H1 (cell line): ENCODE measurements around the gene CRPPA. TPM values are rescaled to one million over a fixed set of nuclear protein-coding genes. Genes with fewer than 3 reads are reported as not detected.

Experiments used
- CTCF ChIA-PET: fragments of 300-600 bp; sonication (Branson Sonifier 250); formaldehyde crosslinking; loops from one replicate; lab custom pipeline; 2021; ENCODE audit not compliant: partially characterized antibody; lab: Charles Lee
- POLR2A ChIA-PET: fragments of 300-600 bp; sonication (Branson Sonifier 250); formaldehyde crosslinking; loops from one replicate; lab custom pipeline; 2021; ENCODE audit warnings: inconsistent platforms; ENCODE audit not compliant: partially characterized antibody; lab: Charles Lee
- DNase-seq, 2 experiments: peaks; one replicate each; pipeline versions ENCODE4 v3.0.0 to v3.0.0-alpha.2; 2010 to 2022; ENCODE audit warnings: low spot score in 2 of 2, low read depth in 1 of 2, mixed read lengths in 1 of 2
- FAIRE-seq: peaks from 2 replicates; lab custom pipeline; 2011; peaks lifted over from hg19 to GRCh38; lab: Jason Lieb, UNC
- H2AFZ ChIP-seq: 2 replicates; pipeline ENCODE4 v1.8.1; 2012; ENCODE audit warnings: low read length, inconsistent platforms
- H2AK5ac ChIP-seq: 2 replicates; pipeline ENCODE4 v1.6.1; 2013; ENCODE audit warnings: low read depth, low read length
- H2BK120ac ChIP-seq: replicated peaks from 2 replicates; pipeline ENCODE3; 2013; ENCODE audit warnings: low read depth, low read length, inconsistent platforms
- H2BK12ac ChIP-seq: 2 replicates; pipeline ENCODE4 v1.6.1; 2013; ENCODE audit warnings: low read depth, low read length
- H2BK15ac ChIP-seq: 2 replicates; pipeline ENCODE4 v1.6.1; 2013; ENCODE audit warnings: low read length
- H2BK20ac ChIP-seq: 2 replicates; pipeline ENCODE4 v1.6.1; 2013; ENCODE audit warnings: low read length
- H2BK5ac ChIP-seq: 2 replicates; pipeline ENCODE4 v1.6.1; 2013; ENCODE audit warnings: low read depth, low read length
- H3K14ac ChIP-seq: 2 replicates; pipeline ENCODE4 v1.6.1; 2013; ENCODE audit warnings: inconsistent platforms; ENCODE audit not compliant: insufficient read length
- H3K18ac ChIP-seq: 2 replicates; pipeline ENCODE4 v1.6.1; 2013; ENCODE audit warnings: low read length; ENCODE audit errors: extremely low read depth
- H3K23ac ChIP-seq: 2 replicates; pipeline ENCODE4 v1.6.1; 2013; ENCODE audit warnings: inconsistent platforms; ENCODE audit not compliant: insufficient read length
- H3K23me2 ChIP-seq: 2 replicates; pipeline ENCODE4 v1.6.1; 2013; ENCODE audit warnings: low read depth, low read length
- H3K27ac ChIP-seq: 2 replicates; pipeline ENCODE4 v1.6.1; 2011; ENCODE audit warnings: low read depth, low read length, inconsistent platforms
- H3K27me3 ChIP-seq, 4 experiments: replicated peaks in 1 of 4; 1 replicate in 1 of 4; 2 replicates in 3 of 4; pipeline versions ENCODE4 v1.6.1 to v1.8.1; 2011 to 2013; ENCODE audit warnings: low read length in 3 of 4, mild to moderate bottlenecking in 3 of 4, inconsistent platforms in 2 of 4, mixed read lengths in 2 of 4, moderate library complexity in 1 of 4; ENCODE audit not compliant: control insufficient read depth in 3 of 4, insufficient read depth in 3 of 4; ENCODE audit errors: extremely low read depth in 1 of 4
- H3K36me3 ChIP-seq, 4 experiments: 2 replicates each; pipeline versions ENCODE4 v1.6.1 to v1.8.1; 2011 to 2013; ENCODE audit warnings: mild to moderate bottlenecking in 4 of 4, low read length in 3 of 4, moderate library complexity in 2 of 4, control low read depth in 1 of 4, inconsistent platforms in 1 of 4; ENCODE audit not compliant: insufficient read depth in 4 of 4, control insufficient read depth in 2 of 4
- H3K4ac ChIP-seq: replicated peaks from 2 replicates; pipeline ENCODE3; 2013; ENCODE audit warnings: low read length, low read depth, mixed read lengths, inconsistent platforms; ENCODE audit not compliant: insufficient read length
- H3K4me1 ChIP-seq, 4 experiments: replicated peaks in 1 of 4; 1 replicate in 1 of 4; 2 replicates in 3 of 4; pipeline versions ENCODE4 v1.6.1 to v1.8.1; 2011 to 2013; ENCODE audit warnings: low read length in 3 of 4, inconsistent platforms in 2 of 4, mixed read lengths in 1 of 4; ENCODE audit not compliant: insufficient read depth in 4 of 4, control insufficient read depth in 3 of 4
- H3K4me2 ChIP-seq, 2 experiments: 2 replicates each; pipeline versions ENCODE4 v1.6.1 to v1.8.1; 2011 to 2013; ENCODE audit warnings: low read depth in 2 of 2, low read length in 2 of 2, control low read depth in 1 of 2, inconsistent platforms in 1 of 2, mild to moderate bottlenecking in 1 of 2; ENCODE audit not compliant: insufficient read depth in 1 of 2
- H3K4me3 ChIP-seq, 4 experiments: fragments of 200-600, 300-600 bp in 1 of 4; sonication (generic), shearing (Covaris generic), sonication (Bioruptor Twin) in 1 of 4; 2 replicates each; pipeline versions ENCODE4 v1.5.1 to v1.8.1; 2011 to 2016; ENCODE audit warnings: low read length in 4 of 4, low read depth in 3 of 4, control low read depth in 2 of 4, inconsistent platforms in 2 of 4, mild to moderate bottlenecking in 2 of 4, mixed read lengths in 1 of 4, moderate library complexity in 1 of 4; ENCODE audit not compliant: insufficient read depth in 2 of 4; ENCODE audit errors: extremely low read depth in 1 of 4
- H3K56ac ChIP-seq: replicated peaks from 2 replicates; pipeline ENCODE3; 2013; ENCODE audit warnings: low read depth, mild to moderate bottlenecking, mixed read lengths, low read length, inconsistent platforms; ENCODE audit not compliant: insufficient read length
- H3K79me1 ChIP-seq: 2 replicates; pipeline ENCODE4 v1.6.1; 2013; ENCODE audit warnings: low read depth, low read length, control low read depth
- H3K79me2 ChIP-seq, 2 experiments: 2 replicates each; pipeline versions ENCODE4 v1.6.1 to v1.8.1; 2012 to 2013; ENCODE audit warnings: low read length in 2 of 2, mild to moderate bottlenecking in 2 of 2, inconsistent platforms in 1 of 2; ENCODE audit not compliant: insufficient read depth in 2 of 2, control insufficient read depth in 1 of 2
- H3K9ac ChIP-seq, 4 experiments: replicated peaks in 1 of 4; 1 replicate in 1 of 4; 2 replicates in 3 of 4; pipeline versions ENCODE4 v1.6.1 to v1.8.1; 2011 to 2013; ENCODE audit warnings: low read depth in 3 of 4, low read length in 3 of 4, control low read depth in 2 of 4, mild to moderate bottlenecking in 2 of 4, moderate library complexity in 2 of 4, inconsistent platforms in 1 of 4; ENCODE audit errors: extremely low read depth in 1 of 4
- H3K9me3 ChIP-seq, 2 experiments: 2 replicates each; pipeline versions ENCODE4 v1.6.1 to v1.8.1; 2012 to 2013; ENCODE audit warnings: mild to moderate bottlenecking in 2 of 2, moderate library complexity in 2 of 2, control low read depth in 1 of 2, inconsistent platforms in 1 of 2, low read depth in 1 of 2, low read length in 1 of 2, mixed read lengths in 1 of 2; ENCODE audit not compliant: insufficient read depth in 2 of 2
- H4K20me1 ChIP-seq, 2 experiments: replicated peaks in 1 of 2; 2 replicates each; pipeline versions ENCODE3 to v1.8.1; 2011 to 2013; ENCODE audit warnings: inconsistent platforms in 2 of 2, low read length in 2 of 2, mild to moderate bottlenecking in 1 of 2; ENCODE audit not compliant: insufficient read depth in 2 of 2, control insufficient read depth in 1 of 2
- H4K5ac ChIP-seq: 2 replicates; pipeline ENCODE4 v1.6.1; 2013; ENCODE audit warnings: low read length, low read depth, mixed read lengths, inconsistent platforms; ENCODE audit not compliant: insufficient read length
- H4K8ac ChIP-seq: 2 replicates; pipeline ENCODE4 v1.8.0; 2013; ENCODE audit warnings: mild to moderate bottlenecking, moderate library complexity, low read length, inconsistent platforms; ENCODE audit not compliant: insufficient read depth; ENCODE audit errors: extremely low read depth
- H4K91ac ChIP-seq: replicated peaks from 2 replicates; pipeline ENCODE3; 2013; ENCODE audit warnings: low read length, mixed read lengths, inconsistent platforms; ENCODE audit not compliant: insufficient read length
- EP300 ChIP-seq, 2 experiments: IDR thresholded peaks; 1 replicate in 1 of 2; 2 replicates in 1 of 2; pipeline ENCODE4 v1.6.1; 2011 to 2012; ENCODE audit warnings: low read depth in 2 of 2, low read length in 2 of 2, mild to moderate bottlenecking in 2 of 2, borderline replicate concordance in 1 of 2, inconsistent platforms in 1 of 2, moderate library complexity in 1 of 2
- EZH2 ChIP-seq: fragments of 200-600 bp; sonication (generic); IDR thresholded peaks from 2 replicates; pipeline ENCODE4 v1.7.1; 2012; ENCODE audit warnings: low read depth, mild to moderate bottlenecking, moderate library complexity, low read length, inconsistent platforms; ENCODE audit not compliant: severe bottlenecking
- RAD21 ChIP-seq, 2 experiments: IDR thresholded peaks in 1 of 2; conservative IDR thresholded peaks in 1 of 2; 2 replicates each; pipeline ENCODE4 v1.6.1; 2011; ENCODE audit warnings: low read depth in 2 of 2, low read length in 2 of 2, improper control_type of control experiment in 1 of 2, inconsistent platforms in 1 of 2, mild to moderate bottlenecking in 1 of 2, moderate library complexity in 1 of 2
- WGBS, 2 experiments: shearing (Covaris generic) in 1 of 2; methylation state at CpG; one replicate each; pipeline versions ENCODE4 v1.1.6 to v1.1.7; 2013 to 2015; ENCODE audit warnings: low lambda C conversion rate in 2 of 2, mixed read lengths in 2 of 2, inconsistent platforms in 1 of 2, low coverage in 1 of 2, missing lambda C conversion rate in 1 of 2; ENCODE audit not compliant: insufficient replicate concordance in 2 of 2, insufficient coverage in 1 of 2, insufficient read length in 1 of 2; ENCODE audit errors: extremely low coverage in 1 of 2, missing lambda C conversion rate in 1 of 2; 5-methylcytosine and 5-hydroxymethylcytosine counted together
- polyA plus RNA-seq, 7 experiments: library from polyadenylated mRNA; depleted of rRNA in 3 of 7; stranded (reverse) in 5 of 7; unstranded in 2 of 7; fragments of >200 nt in 5 of 7; fragments of 200-250 nt in 2 of 7; gene quantifications; 1 replicate in 5 of 7; 2 replicates in 1 of 7; 4 replicates in 1 of 7; pipeline versions ENCODE4 v1.2.1 to v1.2.3, GENCODE V29; 2011 to 2013; ENCODE audit warnings: missing spikeins in 2 of 7, mixed read lengths in 2 of 7
- total RNA-seq: library from RNA; stranded (reverse); fragmentation: NEBNext Ultra II Directional; extraction: Animal tissue kit (Norgen Biotek cat#: 25700); gene quantifications from 2 replicates; pipeline ENCODE4 v1.2.1, GENCODE V29; 2021

The CRPPA gene
- total and polyA plus RNA-seq, 2 of the 8 experiments (the other 6 are each of a cell fraction or from before 2014, with no cell fraction given) = 0.23 to 0.39 TPM

GRCh38 chr7:16422917-16423316 lies 1.6 kb upstream of the CRPPA start:
- Histone ChIP-seq H3K4ac (no peak overlapping the region), H2AK5ac (no peak overlapping the region), H4K8ac (no peak overlapping the region), H2BK12ac (no peak overlapping the region), H3K9ac (no peak overlapping the region), H2BK5ac (no peak overlapping the region), H3K36me3 (no peaks in the 10 kb centered on the region), H4K91ac (no peak overlapping the region), H2AFZ (no peak overlapping the region), H3K18ac (no peak overlapping the region), H3K4me1 (peaks cover 0 to 5% (median 2%) of the 10 kb centered on the region in 4 experiments; a peak in 1 of 7 replicates), H3K23me2 (peaks cover 15% of the 10 kb centered on the region), H3K9me3 (no peaks in the 10 kb centered on the region), H3K79me2 (no peaks in the 10 kb centered on the region), H2BK15ac (no peak overlapping the region), H4K5ac (no peak overlapping the region), H3K27ac (no peak overlapping the region), H2BK20ac (no peak overlapping the region), H4K20me1 (no peaks in the 10 kb centered on the region), H3K4me2 (no peak overlapping the region), H3K14ac (no peak overlapping the region), H3K56ac (no peak overlapping the region), H3K27me3 (peaks cover 0 to 10% (median 4%) of the 10 kb centered on the region in 4 experiments; a peak in 3 of 7 replicates), H3K23ac (no peak overlapping the region), H2BK120ac (no peak overlapping the region), H3K4me3 (no peak overlapping the region), H3K79me1 (no peaks in the 10 kb centered on the region)
- POLR2A ChIA-PET = no interaction called here
- CTCF ChIA-PET = interaction anchor here (2.5 to 6.6 kb wide), 2 partner anchors 11 to 142 kb away, joined by 12 to 40 read pairs; no protein-coding TSS in a partner anchor
- 87% methylated on average over 3 of the region's 3 CpGs; no CpG with 5 or more reads in 1 of the 2 experiments for WGBS, 2 experiments
- TF ChIP-seq EZH2 = no peak
- no peak for TF ChIP-seq EP300 (IDR thresholded peaks at IDR 0.05; ENCODE audit: borderline replicate concordance in 1 of 2, low read depth in 2 of 2, low read length in 2 of 2)
- peak; percentile 13 to 31; a peak in 3 of 4 replicates for TF ChIP-seq RAD21 (IDR thresholded peaks at IDR 0.05 in 1 of 2, conservative IDR thresholded peaks at IDR 0.05 in 1 of 2; ENCODE audit: low read depth in 2 of 2, low read length in 2 of 2)
- DNase-seq = no peak
- no peak for FAIRE-seq
